Choroid plexus epithelial cell (primary cell): Measurements from ENCODE around the gene EPHA8.

Experiments
- DNase-seq: peaks from one replicate; pipeline ENCODE4 v3.0.0-alpha.2; 2010; ENCODE audit warnings: low read depth
- H3K4me3 ChIP-seq: 2 replicates; pipeline ENCODE4 v1.5.1; 2011; ENCODE audit warnings: low read depth, mild to moderate bottlenecking, control low read depth, low read length, moderate library complexity
- CTCF ChIP-seq: conservative IDR thresholded peaks from 2 replicates; pipeline ENCODE4 v1.5.1; 2011; ENCODE audit warnings: low read depth, mild to moderate bottlenecking, control low read depth, inconsistent platforms, low read length, moderate library complexity

The EPHA8 gene

GRCh38 chr1:22575532-22576149 is 12.4 kb downstream of the EPHA8 start:
- no peak for DNase-seq
- peak; percentile 8 for TF ChIP-seq CTCF
- H3K4me3 ChIP-seq: no peak overlapping the region

- no peak overlapping the region for H3K4me3 ChIP-seq
- DNase-seq: no peak
- TF ChIP-seq CTCF: no peak
Observed at GRCh38 chr1:22576150-22576544, 12.9 kb downstream of the EPHA8 start.

- DNase-seq: no peak
- H3K4me3 ChIP-seq: no peak overlapping the region
- no peak for TF ChIP-seq CTCF
Observed at GRCh38 chr1:22576617-22577016, 13.3 kb downstream of the EPHA8 start.

GRCh38 chr1:22578732-22579361 is 15.6 kb downstream of the EPHA8 start:
- no peak for DNase-seq
- TF ChIP-seq CTCF: no peak
- H3K4me3 ChIP-seq: no peak overlapping the region

- TF ChIP-seq CTCF: no peak
- H3K4me3 ChIP-seq: no peak overlapping the region
- DNase-seq: no peak
Observed at GRCh38 chr1:22579541-22580155, 16.4 kb downstream of the EPHA8 start.

GRCh38 chr1:22582661-22583635 is 19.7 kb downstream of the EPHA8 start:
- no peak for TF ChIP-seq CTCF
- H3K4me3 ChIP-seq: no peak overlapping the region
- no peak for DNase-seq
